NCI-H128 (cell line): Measurements from ENCODE around the gene MOV10L1.

Experiments used
- DNase-seq: peaks from one replicate; lab custom pipeline; 2025; ENCODE audit not compliant: unreplicated experiment; lab: John Stamatoyannopoulos, UW

The MOV10L1 gene

DNA sequence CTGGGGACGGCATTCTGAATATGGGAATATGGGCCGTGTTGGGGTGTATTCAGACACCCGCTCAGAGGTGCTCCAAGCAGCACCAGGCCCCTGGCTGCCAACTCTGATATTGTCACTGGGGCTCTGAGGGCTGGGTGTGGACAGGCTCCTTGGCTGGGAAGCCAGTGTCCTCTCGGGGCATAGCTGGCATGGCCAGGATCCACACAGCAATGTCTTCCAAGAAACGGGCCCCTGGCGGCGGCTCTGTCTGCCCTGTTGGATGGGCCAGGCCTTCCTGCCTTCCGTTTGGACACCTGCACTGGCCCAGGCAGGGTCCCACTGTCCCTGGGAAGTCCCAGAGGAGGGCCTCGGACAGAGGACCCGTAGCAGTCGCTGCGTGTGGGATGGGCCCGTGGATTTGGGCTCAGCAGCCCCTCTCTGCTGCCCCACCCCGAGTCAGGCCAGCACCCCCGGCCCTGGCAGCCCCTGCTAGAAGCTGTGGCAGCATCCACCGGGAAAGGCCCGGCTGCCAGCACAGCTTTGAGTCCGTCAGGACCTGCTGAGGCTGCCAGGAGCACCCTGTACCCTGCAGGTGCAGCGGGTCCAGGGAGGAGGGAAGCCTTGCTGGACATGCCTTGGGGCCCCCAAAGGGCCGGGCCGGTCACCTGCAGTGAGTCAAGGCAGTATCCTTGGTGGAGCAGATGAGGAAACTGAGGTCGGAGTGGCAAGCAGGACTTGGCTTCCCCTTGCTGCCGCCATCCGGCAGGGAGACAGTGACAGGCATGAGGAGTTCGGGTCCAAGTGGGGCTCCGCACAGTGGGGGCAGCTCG, 84.8 kb downstream of the MOV10L1 start:
- DNase-seq = no peak

DNA sequence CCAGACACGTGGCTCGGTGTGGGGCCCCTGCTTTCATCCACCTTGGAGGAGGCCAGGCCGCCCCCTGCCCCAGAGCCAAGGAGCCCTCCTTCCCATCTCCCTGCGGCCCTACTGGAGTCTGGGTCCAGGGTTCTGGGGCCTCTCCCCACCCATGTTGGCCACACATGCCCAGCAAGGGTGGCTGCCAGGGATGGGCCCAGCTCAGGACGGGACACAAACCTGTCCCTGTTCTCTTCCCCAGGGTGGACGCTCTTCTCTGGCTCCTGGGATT, 85.3 kb downstream of the MOV10L1 start:
- no peak for DNase-seq

DNA sequence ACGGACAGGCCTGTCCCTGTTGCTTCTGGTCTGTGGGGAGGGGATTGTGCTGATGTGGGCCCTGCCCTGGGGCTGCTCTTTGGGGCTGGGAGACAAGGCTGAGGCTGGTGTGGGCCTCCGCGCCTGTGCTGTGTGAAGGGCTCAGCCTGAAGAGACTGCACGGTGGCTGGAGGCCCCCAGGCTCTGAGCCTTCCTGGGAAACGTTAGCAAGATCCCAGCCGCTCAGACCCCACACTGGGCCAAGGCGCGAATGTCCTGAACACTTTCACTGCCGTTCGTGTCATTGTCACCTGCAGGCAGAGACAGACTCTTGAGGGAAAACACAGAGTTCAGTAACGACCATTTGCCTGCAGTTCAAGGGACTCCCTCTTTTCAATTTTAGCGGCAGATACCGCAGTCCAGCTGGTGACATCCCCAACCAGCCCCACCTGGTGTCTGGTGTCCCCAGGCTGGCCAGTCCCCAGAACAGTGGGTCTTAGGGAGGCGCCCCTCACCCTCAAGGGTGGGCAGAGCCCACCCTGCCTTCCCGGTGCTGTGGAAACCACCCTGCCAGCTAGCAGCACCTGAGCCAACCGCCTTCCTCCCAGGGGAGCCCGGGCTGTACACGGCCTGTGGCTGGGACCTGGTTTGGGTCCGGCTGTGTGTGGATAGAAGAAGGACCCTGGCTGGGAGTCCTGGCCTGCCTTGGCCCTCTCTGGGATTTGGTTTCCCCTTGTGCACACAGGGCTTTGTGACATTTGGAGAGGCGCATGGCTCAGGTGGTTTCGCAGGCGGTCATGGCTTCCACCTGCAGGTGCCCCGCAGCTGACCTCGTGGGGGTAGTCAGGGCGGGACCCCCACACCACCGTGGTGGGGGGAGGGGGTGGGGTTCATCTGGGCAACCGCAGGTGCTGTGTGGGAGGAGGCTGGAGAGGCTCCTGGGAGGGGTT, 86.4 kb downstream of the MOV10L1 start:
- no peak for DNase-seq

DNA sequence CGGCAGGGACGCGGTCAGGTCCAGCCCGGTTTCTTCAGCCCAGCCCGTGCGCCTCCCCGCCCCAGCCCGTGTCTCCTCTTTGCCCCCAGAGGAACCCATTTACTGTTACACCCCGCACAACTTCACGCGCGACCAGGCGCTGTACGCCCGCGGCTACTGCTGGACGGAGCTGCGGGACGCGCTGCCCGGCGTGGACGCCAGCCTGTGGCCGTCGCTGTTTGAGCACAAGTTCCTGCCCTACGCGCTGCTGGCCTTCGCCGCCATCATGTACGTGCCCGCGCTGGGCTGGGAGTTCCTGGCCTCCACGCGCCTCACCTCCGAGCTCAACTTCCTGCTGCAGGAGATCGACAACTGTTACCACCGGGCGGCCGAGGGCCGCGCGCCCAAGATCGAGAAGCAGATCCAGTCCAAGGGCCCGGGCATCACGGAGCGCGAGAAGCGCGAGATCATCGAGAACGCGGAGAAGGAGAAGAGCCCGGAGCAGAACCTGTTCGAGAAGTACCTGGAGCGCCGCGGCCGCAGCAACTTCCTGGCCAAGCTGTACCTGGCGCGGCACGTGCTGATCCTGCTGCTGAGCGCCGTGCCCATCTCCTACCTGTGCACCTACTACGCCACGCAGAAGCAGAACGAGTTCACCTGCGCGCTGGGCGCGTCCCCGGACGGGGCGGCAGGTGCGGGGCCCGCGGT, 87.2 kb downstream of the MOV10L1 start:
- DNase-seq = no peak

DNA sequence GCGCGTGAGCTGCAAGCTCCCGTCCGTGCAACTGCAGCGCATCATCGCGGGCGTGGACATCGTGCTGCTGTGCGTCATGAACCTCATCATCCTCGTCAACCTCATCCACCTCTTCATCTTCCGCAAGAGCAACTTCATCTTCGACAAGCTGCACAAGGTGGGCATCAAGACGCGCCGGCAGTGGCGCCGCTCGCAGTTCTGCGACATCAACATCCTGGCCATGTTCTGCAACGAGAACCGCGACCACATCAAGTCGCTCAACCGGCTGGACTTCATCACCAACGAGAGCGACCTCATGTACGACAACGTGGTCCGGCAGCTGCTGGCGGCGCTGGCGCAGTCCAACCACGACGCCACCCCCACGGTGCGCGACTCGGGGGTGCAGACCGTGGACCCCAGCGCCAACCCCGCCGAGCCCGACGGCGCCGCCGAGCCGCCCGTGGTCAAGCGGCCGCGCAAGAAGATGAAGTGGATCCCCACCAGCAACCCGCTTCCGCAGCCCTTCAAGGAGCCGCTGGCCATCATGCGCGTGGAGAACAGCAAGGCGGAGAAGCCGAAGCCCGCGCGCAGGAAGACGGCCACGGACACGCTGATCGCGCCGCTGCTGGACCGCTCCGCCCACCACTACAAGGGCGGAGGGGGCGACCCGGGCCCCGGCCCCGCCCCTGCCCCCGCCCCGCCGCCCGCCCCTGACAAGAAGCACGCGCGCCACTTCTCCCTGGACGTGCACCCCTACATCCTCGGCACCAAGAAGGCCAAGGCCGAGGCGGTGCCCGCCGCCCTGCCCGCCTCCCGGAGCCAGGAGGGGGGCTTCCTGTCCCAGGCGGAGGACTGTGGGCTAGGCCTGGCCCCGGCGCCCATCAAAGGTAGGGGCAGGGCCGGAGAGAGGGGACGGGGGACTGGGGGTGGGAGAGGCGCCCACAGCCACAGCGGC, 88.0 kb downstream of the MOV10L1 start:
- DNase-seq = no peak

DNA sequence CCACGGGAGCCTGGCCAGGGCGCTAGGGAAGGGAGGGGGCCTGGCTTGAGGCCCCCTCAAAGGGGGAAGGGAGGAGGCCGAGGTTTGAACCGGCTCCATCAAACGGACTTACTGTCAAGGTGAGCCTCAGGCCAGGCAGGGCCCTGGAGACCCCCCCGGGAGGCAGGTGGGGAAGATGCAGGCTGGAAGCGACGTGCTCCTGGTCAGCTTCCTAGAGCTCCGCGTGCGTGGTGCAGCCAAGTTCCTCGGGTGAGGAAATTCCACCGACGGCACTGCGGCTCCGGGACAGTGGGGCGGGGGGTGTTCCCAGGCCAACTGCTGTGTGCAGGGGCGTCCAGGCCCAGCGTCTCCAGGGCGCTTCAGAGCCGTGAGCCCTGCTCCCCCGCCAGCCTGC, 88.7 kb downstream of the MOV10L1 start:
- DNase-seq = no peak

DNA sequence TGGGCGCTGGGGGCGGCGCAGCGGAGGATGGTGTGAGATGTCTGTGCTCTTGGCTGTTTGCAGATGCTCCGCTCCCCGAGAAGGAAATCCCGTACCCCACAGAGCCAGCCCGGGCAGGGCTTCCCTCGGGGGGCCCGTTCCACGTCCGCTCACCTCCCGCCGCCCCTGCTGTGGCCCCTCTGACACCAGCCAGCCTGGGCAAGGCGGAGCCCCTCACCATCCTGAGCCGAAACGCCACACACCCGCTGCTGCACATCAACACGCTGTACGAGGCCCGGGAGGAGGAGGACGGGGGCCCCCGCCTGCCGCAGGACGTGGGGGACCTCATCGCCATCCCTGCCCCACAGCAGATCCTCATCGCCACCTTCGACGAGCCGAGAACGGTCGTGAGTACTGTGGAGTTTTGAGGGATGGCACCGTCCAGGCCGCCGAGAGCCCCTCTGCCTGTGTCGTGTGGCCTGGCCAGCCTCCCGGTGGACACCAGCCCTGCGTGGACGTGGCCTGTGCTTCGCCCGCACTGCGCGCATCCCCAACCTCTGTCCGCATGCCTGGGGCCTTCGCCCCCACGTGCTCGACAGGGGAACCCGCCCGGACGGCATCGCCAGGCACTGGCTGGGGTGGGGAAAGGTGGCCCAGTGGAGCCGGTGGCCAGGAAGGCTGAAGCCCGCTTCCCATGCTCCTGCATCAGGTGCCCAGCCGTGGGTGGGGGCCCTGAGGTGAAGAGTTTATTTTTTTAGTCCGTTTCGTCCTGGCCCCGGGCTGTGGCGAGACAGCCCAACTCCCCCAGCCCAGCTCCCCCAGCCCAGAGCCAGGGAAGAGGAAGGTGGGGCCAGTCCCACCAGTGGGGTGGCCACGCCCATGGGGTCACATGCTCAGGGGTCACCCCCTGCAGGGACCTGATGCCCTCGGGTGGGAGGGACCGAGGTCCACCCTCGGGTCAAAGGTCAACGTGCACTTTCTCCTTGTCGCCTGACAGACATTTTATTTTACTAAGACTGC, 89.4 kb downstream of the MOV10L1 start:
- DNase-seq = no peak

DNA sequence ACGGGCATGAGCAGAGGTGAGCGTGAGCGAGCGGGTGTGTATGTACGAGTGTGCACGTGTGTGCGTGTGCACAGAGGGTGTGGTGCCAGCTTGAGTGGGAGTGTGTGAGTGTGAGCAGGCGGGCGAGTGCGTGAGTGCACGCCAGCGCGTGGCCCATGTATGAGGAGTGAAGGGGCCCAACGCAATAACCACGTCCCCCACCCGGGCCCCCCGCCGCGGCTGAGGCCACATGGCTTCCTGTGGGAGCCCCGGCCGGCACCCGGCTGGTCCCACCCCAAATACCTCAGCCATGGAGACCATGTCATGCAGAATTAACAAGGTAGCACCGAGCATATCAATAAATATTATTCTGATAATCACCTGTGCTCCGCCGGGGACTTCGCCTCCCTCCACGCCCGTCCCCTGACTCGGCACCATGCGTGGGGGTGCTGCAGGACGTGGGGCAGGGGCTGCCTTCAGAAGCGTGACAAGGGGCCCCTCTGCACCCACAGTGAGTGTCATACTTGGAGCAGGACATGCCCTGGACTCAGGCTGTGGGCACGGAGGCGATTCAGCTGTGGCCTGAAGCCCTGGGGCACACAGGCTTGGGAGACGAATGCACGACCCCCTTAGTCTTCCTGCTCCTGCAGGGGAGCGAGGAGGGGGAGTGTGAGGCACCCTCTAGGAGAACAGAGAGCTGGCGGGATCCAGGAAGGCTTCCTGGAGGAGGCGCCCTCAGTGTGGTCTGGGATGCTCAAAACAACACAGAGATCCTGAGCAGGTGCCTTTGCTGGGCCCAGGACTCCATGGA, 90.3 kb downstream of the MOV10L1 start:
- DNase-seq = no peak

DNA sequence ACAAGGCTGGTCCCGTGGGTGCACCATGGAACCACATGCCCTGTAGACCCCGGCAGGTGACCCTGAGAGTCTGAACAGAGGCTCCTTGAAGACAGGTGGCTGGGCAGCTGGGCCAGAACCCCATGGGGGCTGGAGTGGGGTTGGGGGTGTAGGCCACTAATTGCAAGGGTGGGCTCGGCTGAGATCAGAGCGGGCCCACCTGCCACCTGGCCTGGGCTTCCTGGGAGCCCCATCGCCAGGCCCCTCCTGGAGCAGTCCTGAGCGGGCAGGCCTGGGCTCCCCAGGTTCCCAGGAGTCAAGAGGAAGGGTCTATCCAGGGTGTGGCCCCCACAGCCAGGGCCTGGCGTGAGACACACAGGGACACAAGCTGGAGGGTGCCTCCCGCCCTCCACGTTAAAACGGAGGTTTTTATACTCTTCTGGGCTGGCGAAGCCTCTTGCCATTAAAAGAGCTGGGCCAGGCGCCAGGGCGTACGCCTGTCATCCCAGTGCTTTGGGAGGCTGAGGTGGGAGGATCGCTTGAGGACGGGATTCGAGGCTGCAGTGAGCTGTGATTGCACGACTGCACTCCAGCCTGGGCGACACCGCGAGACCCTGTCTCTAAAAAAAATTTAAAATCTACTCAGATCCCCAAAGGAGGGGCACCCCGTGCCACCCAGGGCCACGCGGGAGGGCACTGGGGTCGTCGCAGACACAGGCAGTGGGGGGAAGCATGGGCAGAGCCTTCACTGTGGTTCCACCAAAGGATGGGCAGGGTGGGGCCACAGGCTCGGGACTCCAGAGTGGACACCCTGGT, 91.1 kb downstream of the MOV10L1 start:
- DNase-seq = no peak

DNA sequence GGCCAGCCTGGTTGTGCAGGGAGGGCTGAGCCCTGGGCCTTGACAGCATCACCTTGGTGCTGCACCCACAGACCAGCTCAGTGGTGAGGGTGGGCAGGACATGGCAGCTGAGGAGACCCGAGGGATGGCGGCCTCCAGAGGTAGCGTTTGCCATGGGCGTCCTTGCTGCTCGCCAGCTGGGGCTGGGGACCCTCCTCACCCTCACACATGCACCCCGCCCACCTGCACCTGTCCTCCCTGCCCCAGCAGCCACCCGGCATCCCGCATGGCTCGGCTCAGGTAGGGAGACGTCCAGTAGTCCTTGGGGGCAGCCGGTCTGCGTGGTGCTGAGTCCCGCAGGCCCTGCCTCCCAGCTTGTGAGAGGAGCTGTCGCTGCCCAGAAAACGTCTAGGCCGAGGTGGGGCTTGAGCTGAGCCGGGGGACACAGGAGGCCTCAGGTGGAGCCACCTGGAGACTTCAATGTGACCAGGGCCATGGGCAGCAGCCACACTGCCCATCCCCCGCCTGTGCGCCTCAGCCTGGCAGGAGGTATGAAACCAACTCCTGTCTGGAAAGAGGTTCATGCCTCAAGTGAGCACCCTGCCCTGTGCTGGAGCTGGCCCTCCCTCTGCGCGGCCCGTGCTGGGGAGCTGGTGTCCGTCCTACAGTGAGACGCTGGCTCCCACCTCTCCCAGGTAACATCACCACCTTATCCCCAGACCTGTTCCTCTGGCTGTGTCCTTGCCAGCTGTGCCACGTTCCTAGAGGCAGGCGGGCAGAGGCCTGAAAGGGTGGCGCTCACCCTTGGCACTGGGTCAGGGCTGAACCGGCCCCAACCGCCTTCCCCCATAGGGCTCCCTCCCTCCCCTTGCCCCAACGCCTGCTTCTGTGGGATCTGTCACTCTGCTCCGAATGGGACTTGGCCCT, 92.6 kb downstream of the MOV10L1 start:
- DNase-seq = no peak

DNA sequence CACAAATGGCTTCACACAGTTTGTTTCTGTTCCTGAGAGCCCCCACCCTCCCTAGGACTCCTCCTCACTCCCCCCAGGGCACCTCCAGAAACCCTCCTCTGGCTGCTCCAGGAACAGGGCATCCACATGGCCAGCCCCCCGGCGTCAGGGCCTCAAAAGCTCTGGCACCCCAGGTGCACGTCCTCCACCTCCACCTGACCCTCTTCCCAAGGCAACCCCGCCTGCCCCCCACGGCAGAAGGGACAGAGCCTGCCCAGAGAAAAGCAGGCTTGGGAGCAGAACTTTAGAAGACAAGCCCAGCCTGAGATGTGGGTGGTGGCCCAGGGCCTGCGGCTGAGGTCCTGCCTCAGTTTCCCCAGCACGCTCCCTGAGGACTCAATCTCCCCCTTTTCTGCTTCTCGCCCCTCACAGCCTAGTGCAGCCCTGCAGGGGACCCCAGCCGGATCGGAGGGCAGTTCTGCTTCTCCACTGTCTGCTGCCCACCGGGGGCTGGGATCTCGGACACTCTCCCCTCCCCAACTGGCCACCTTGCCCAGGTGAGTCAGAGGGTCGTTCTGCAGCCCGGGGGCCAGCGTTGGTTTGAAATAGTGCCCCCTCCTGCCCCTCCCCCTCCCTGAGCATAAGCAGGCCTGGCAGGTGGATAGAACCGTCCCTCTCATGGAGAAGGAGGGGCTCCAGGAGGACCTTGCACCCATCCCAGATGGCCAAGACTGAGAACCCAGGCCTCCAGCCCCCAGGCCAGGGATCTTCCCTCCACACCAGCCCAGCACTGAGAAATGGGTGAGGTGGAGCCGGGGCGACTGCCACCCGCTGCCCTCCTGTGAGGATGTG, 93.5 kb downstream of the MOV10L1 start:
- no peak for DNase-seq

DNA sequence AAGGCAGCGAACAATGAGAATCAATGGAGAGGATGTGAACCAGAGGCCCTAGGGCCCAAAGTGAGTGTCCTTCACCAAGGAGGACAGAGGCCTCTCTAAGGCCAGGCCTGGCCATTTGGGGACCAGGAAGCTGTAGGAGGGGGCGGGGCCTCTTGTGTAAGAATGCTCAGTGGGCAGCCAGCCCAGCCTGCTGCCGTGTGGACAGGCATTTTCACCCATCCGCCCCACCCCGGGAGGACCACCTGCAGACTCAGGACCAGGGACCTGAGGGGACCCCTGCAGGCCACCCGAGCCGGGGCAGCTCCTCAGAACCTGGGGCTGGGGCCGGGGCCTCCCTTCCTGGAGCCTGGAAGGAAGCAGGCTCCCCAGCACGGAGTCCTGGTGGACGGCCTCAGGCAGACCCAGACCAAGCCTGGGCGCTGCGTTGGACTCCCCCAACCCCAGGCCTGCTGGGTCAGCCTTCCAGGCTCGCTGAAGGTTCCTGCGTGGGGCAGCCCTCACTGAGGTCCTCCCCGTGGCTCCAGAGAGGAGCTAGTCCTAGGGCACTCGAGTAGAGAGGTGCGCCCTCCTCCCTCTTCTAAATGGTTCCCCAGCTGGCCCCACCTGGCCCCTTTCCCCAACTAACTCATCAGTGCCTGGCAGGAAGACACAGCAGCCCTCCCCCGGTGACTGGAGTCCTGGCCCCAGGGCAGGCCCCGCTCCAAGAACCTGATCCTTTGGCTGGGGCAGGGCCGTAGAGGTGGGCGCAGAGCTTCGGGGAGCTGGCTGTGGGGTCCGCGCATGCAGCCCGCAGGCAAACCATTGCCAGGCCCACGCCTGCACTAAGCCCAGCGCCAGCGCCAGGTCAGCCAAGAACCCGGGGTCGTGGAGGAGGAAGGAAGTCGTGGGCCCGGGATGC, 94.4 kb downstream of the MOV10L1 start:
- DNase-seq = no peak

DNA sequence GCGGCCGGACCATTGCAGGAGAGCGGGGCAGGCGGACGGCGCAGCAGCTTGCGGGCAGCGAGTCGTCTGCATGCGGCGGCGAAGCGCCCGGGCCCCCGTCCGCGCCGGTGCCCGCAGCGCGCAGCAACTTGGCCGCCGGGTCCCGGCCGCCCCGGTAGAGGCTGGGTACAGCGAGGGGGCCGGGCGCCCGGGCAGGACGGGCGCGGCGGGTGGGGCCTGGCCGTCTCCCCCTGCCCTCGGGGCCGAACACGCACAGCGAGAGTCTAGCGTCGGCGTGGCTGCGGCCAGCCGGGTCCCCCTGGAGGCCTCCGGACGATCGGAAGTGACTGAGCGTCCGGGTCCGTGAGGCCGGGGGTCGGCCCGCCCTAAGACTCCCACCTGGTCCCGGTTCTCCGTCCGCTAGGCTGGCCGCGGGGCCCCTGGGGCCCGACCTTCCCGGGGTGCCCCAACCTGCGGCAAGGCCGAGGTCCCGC, 95.1 kb downstream of the MOV10L1 start:
- DNase-seq = no peak

DNA sequence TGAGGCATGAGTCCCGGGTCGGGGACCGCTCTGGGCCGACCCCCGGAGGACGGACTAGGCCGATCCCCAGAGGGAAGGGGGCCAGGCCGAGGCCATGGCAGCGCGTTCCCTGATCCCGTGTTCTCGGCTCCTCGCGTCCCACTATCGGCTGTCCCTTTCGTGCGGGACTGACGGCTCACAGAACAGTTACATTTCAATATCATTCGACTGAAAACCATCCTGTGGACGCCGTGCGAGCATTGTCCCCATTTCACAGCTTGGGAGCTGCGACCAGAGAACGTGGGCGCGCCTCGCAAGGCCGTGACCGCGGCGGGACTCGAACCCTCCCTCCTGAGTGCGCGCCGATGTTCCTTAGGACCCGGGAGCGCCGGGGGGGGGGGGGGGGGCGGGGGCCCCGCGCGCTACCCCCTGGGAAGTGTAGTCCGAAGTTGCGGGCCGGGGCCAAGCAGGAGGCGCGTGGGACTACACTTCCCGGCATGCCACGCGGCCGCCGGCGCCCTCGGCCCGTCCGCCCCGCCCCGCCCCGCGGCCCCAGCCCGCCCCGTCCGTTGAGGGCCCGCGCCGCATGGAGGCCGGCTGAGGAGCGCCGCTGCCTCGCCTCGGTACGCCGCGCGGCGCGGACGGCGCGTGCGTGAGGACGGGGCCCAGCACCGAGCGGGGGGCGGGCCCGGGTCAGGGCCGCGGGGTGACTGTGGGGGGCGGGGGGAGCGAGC, 95.7 kb downstream of the MOV10L1 start, which contains the start of gene TRABD:
Gene TRABD (plus strand): TSS at position 539 of the 713 bp plus-strand sequence. CDS start 7,148 bp downstream, outside the sequence.
- no peak for DNase-seq
